A549 (cell line): ENCODE measurements around the gene MRPL4. TPM values are rescaled to one million over a fixed set of nuclear protein-coding genes. Genes with fewer than 3 reads are reported as not detected.

Experiments
- ATAC-seq, 2 experiments: fragments of 200-7000 bp in 1 of 2; fragments of >200 bp in 1 of 2; cut with Nextera tagmentation in 1 of 2; cut with Tn5 transposase in 1 of 2; 3 replicates each; pipeline versions ENCODE4 v1.8.0 to v1.9.1; 2018 to 2020; ENCODE audit warnings: mild to moderate bottlenecking in 1 of 2, moderate library complexity in 1 of 2
- CTCF ChIA-PET: fragments of 300-600 bp; sonication (Branson Sonifier 250); formaldehyde crosslinking; extraction: SDS; loops from one replicate; lab custom pipeline; 2021; ENCODE audit warnings: antibody characterized with exemption, inconsistent platforms; lab: Yijun Ruan, JAX
- POLR2A ChIA-PET: fragments of 350-600 bp; formaldehyde crosslinking; extraction: SDS; loops from one replicate; lab custom pipeline; 2021; ENCODE audit warnings: antibody characterized with exemption, inconsistent platforms; lab: Yijun Ruan, JAX
- DNase-seq, 2 experiments: peaks; one replicate each; pipeline versions ENCODE4 v3.0.0 to v3.0.0-alpha.2; 2011 to 2016; ENCODE audit warnings: low read depth in 1 of 2, low spot score in 1 of 2
- FAIRE-seq: peaks from 2 replicates; lab custom pipeline; 2011; peaks lifted over from hg19 to GRCh38; lab: Jason Lieb, UNC
- H3K27ac ChIP-seq, 2 experiments: fragments of >200 bp; sonication (Bioruptor Twin); formaldehyde crosslinking; 3 replicates each; pipeline ENCODE4 v1.5.1; 2016 to 2017
- H3K4me1 ChIP-seq: fragments of >200 bp; sonication (Bioruptor Twin); formaldehyde crosslinking; 3 replicates; pipeline ENCODE4 v1.6.1; 2016
- H3K4me2 ChIP-seq: fragments of >200 bp; sonication (Bioruptor Twin); formaldehyde crosslinking; 3 replicates; pipeline ENCODE4 v1.6.1; 2016
- H3K4me3 ChIP-seq: fragments of >200 bp; sonication (Bioruptor Twin); formaldehyde crosslinking; 3 replicates; pipeline ENCODE4 v1.5.1; 2016
- H3K9me3 ChIP-seq: fragments of >200 bp; sonication (Bioruptor Twin); formaldehyde crosslinking; 3 replicates; pipeline ENCODE4 v1.6.1; 2016
- ATOH8 ChIP-seq: fragments of 250-450 bp; sonication (Bioruptor Pico); IDR thresholded peaks from 2 replicates; pipeline ENCODE4 v1.5.0; 2020; ENCODE audit warnings: low read depth, mild to moderate bottlenecking, moderate library complexity
- CBX2 ChIP-seq: fragments of 200-600 bp; sonication (generic); IDR thresholded peaks from 2 replicates; pipeline ENCODE4 v1.6.1; 2016; ENCODE audit warnings: low read depth, mild to moderate bottlenecking, borderline replicate concordance
- E2F6 ChIP-seq: IDR thresholded peaks from 2 replicates; pipeline ENCODE4 v1.6.1; 2012; ENCODE audit warnings: low read depth, borderline replicate concordance
- EHF ChIP-seq: fragments of 250-450 bp; sonication (Bioruptor Pico); IDR thresholded peaks from 2 replicates; pipeline ENCODE4 v1.5.0; 2020; ENCODE audit warnings: mild to moderate bottlenecking
- GATA3 ChIP-seq: IDR thresholded peaks from 2 replicates; pipeline ENCODE4 v1.6.1; 2012; ENCODE audit warnings: borderline replicate concordance
- HES2 ChIP-seq: fragments of >200 bp; sonication (Bioruptor Twin); formaldehyde crosslinking; IDR thresholded peaks from 2 replicates; pipeline ENCODE4 v1.6.1; 2016
- HOXB13 ChIP-seq: fragments of 250-450 bp; sonication (Bioruptor Pico); IDR thresholded peaks from 2 replicates; pipeline ENCODE4 v1.5.0; 2020; ENCODE audit warnings: low read depth, mild to moderate bottlenecking, moderate library complexity
- HOXB5 ChIP-seq: fragments of 250-450 bp; sonication (Bioruptor Pico); IDR thresholded peaks from 2 replicates; pipeline ENCODE4 v1.5.0; 2020; ENCODE audit warnings: mild to moderate bottlenecking, moderate library complexity
- MYC ChIP-seq: IDR thresholded peaks from 2 replicates; pipeline ENCODE4 v1.6.1; 2012; ENCODE audit warnings: mild to moderate bottlenecking, inconsistent platforms, low read length, improper control_type of control experiment, borderline replicate concordance
- POLR2A ChIP-seq: IDR thresholded peaks from 2 replicates; pipeline ENCODE4 v1.6.1; 2012; ENCODE audit warnings: mild to moderate bottlenecking, low read length
- RAD21 ChIP-seq, 2 experiments: fragments of >200 bp in 1 of 2; sonication (Bioruptor Twin) in 1 of 2; formaldehyde crosslinking in 1 of 2; IDR thresholded peaks in 1 of 2; conservative IDR thresholded peaks in 1 of 2; 2 replicates in 1 of 2; 3 replicates in 1 of 2; pipeline ENCODE4 v1.6.1; 2012 to 2018; ENCODE audit warnings: inconsistent platforms in 1 of 2
- REST ChIP-seq: fragments of 200-600 bp; sonication (generic); IDR thresholded peaks from 2 replicates; pipeline ENCODE4 v1.6.1; 2016; ENCODE audit warnings: antibody characterized with exemption, mild to moderate bottlenecking, moderate library complexity
- RFX5 ChIP-seq: fragments of 450-650 bp; IDR thresholded peaks from 2 replicates; pipeline ENCODE4 v1.7.1; 2014; ENCODE audit warnings: antibody characterized with exemption, mild to moderate bottlenecking, moderate library complexity
- TP53 ChIP-seq: fragments of 250-450 bp; sonication (Bioruptor Pico); IDR thresholded peaks from 2 replicates; pipeline ENCODE4 v1.5.0; 2021; ENCODE audit warnings: mild to moderate bottlenecking, moderate library complexity
- USF2 ChIP-seq: fragments of 450-650 bp; IDR thresholded peaks from 2 replicates; pipeline ENCODE4 v1.6.1; 2014; ENCODE audit warnings: antibody characterized with exemption
- WGBS: methylation state at CpG from one replicate; pipeline ENCODE4 v1.1.6; 2017; ENCODE audit errors: missing lambda C conversion rate; 5-methylcytosine and 5-hydroxymethylcytosine counted together
- polyA plus RNA-seq, 4 experiments: library from polyadenylated mRNA; depleted of rRNA in 3 of 4; stranded (reverse); fragments of >200 nt; fragmentation: RNase III in 1 of 4; extraction: RNeasy Plus Mini Kit Qiagen cat#74134 plus additional on column Dnase treatment in 1 of 4; gene quantifications; 2 replicates in 3 of 4; 3 replicates in 1 of 4; pipeline ENCODE4 v1.2.3, GENCODE V29; 2011 to 2017
- TF ChIP-seq, protein P1 (sequence below): fragments of >200 bp; sonication (Bioruptor Twin); formaldehyde crosslinking; IDR thresholded peaks from 3 replicates; pipeline ENCODE4 v1.5.1; 2016
- TF ChIP-seq, protein P2 (sequence below): fragments of 150-350 bp; IDR thresholded peaks from 2 replicates; pipeline ENCODE4 v1.6.1; 2014; ENCODE audit warnings: low read depth, mild to moderate bottlenecking, low read length

The MRPL4 gene
- polyA plus RNA-seq, 2 of the 4 experiments (the other 2 are of a cell fraction) = 26.4 to 52.2 TPM

DNA sequence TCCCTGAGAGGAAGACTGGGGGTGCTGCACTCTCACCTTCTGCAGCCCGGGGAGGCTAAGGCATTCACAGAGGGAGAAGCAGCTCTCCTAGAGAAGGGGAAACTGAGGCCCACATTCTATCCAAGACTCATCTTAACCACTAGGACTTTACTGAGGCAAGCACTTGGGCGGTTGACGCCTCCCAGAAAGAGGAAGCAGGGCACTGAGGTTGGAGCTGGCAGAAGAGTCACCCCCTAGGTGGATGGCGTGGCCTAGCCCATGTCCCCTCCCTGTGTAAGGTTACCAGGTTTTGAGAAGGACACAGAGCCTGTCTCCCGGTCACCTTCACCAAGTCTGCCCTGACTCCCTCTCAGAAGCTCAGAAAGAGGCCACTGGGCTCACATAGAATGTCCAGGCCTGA lies 23.6 kb upstream of the MRPL4 start (continued):
- TF ChIP-seq E2F6 (no peak), HOXB13 (no peak), EHF (CRISPR knock-in tag) (no peak)

DNA sequence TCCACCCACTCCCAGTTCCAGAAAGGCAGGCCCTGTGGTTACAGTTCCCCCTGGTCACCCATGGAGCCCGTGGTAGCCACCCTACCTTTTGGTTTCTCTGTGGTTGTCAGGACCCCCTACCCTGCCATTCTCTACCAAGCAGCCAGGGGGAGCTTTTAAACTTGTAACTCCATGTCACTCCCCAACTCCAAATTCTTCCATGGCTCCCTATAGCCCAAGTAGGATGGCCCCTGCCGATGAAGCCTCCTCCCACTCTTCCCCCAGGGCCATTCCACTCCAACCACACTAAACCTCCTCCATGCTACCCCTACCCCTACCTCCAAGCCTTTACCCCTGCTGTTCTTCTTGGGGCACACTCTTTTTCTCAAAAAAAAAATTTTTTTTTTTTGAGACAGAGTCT lies 23.1 kb upstream of the MRPL4 start:
- H3K4me1 ChIP-seq = peaks cover 5% of the 10 kb centered on the region; the same call in 1 of the 3 replicates
- H3K4me2 ChIP-seq = no peak overlapping the region
- DNase-seq (peak; percentile 53 to 59), FAIRE-seq (no peak), ATAC-seq (peak; percentile 22 to 58; a peak in 3 of 6 replicates)
- CTCF ChIA-PET = interaction anchor here (0.6 to 2.3 kb wide), 14 partner anchors 8 to 1648 kb away, joined by 3 to 9 read pairs (median 4); partner anchors contain the start of genes DNMT1 and MRPL4
- WGBS = 41% methylated on average over 2 of the region's 2 CpGs
- POLR2A ChIA-PET = no interaction called here
- H3K9me3 ChIP-seq = no peaks in the 10 kb centered on the region
- H3K4me3 ChIP-seq = no peak overlapping the region
- TF ChIP-seq, protein P1, sequence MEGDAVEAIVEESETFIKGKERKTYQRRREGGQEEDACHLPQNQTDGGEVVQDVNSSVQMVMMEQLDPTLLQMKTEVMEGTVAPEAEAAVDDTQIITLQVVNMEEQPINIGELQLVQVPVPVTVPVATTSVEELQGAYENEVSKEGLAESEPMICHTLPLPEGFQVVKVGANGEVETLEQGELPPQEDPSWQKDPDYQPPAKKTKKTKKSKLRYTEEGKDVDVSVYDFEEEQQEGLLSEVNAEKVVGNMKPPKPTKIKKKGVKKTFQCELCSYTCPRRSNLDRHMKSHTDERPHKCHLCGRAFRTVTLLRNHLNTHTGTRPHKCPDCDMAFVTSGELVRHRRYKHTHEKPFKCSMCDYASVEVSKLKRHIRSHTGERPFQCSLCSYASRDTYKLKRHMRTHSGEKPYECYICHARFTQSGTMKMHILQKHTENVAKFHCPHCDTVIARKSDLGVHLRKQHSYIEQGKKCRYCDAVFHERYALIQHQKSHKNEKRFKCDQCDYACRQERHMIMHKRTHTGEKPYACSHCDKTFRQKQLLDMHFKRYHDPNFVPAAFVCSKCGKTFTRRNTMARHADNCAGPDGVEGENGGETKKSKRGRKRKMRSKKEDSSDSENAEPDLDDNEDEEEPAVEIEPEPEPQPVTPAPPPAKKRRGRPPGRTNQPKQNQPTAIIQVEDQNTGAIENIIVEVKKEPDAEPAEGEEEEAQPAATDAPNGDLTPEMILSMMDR = peak; percentile 25; the same call in 2 of the 3 replicates
- TF ChIP-seq RAD21 (conservative IDR thresholded peaks at IDR 0.05 in 1 of 2, IDR thresholded peaks at IDR 0.05 in 1 of 2) (peak in 1 of 2 experiments; percentile 38; a peak in 2 of 5 replicates), MYC (no peak), ATOH8 (CRISPR knock-in tag) (no peak)
- TF ChIP-seq, all 56 proteins: peak for 2
- H3K27ac ChIP-seq = no peak overlapping the region

DNA sequence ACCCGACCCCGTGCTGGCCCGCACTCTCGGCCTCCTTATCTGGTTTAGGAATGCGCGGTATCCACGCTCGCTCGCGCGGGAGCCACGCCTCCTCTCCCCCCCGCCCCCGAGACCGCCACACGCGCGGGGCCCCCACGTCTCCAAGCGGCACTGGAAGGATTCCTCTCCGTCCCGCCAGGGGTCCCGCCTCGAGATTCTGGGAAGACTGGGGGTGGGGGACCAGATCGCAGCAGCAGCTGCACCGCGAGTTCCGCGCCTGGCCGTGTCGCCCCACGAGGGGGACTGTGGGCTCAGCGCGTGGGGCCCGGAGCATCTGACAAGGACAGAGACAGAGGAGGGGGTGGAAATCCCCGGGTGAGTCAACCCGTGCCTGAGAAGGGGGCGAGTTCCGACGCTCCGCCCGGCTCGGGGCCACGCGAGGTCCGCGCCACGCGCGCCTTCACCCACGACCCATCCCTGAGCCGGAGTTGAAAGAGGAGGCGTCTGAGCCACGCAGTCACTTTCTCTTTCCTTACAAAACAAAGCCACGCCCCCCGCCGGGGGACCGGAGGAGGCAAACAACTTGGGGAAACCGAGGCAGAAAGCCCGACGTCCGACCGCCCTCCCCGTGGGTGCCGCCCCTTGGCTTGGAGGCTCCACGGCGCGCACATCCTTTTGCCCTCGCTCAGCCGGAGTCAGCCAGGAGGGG lies 21.7 kb upstream of the MRPL4 start:
- ChIA-PET POLR2A (no interaction called here), CTCF (interaction anchor here (0.6 to 1.5 kb wide), 2 partner anchors 14 to 39 kb away, joined by 3 read pairs; no protein-coding TSS in a partner anchor)
- DNase-seq (no peak), FAIRE-seq (no peak), ATAC-seq (no peak)
- peak overlapping the region; percentile 85 to 92 for H3K27ac ChIP-seq
- peaks cover 5% of the 10 kb centered on the region; the same call in 1 of the 3 replicates for H3K4me1 ChIP-seq
- WGBS = 0% methylated on average over 5 of the region's 70 CpGs
- peak overlapping the region; percentile 95 for H3K4me3 ChIP-seq
- no peaks in the 10 kb centered on the region for H3K9me3 ChIP-seq
- peak overlapping the region; percentile 99 for H3K4me2 ChIP-seq
- TF ChIP-seq TP53 (CRISPR knock-in tag) = no peak
- no peak for TF ChIP-seq GATA3
- no peak for TF ChIP-seq POLR2A
- TF ChIP-seq, protein P2, sequence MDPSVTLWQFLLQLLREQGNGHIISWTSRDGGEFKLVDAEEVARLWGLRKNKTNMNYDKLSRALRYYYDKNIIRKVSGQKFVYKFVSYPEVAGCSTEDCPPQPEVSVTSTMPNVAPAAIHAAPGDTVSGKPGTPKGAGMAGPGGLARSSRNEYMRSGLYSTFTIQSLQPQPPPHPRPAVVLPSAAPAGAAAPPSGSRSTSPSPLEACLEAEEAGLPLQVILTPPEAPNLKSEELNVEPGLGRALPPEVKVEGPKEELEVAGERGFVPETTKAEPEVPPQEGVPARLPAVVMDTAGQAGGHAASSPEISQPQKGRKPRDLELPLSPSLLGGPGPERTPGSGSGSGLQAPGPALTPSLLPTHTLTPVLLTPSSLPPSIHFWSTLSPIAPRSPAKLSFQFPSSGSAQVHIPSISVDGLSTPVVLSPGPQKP = no peak
- TF ChIP-seq CBX2 = no peak
- no peak for TF ChIP-seq REST
- no peak for TF ChIP-seq RFX5
- no peak for TF ChIP-seq HOXB5 (CRISPR knock-in tag)
- no peak for TF ChIP-seq HES2
- TF ChIP-seq USF2 = no peak
- TF ChIP-seq, all 56 proteins: peak for 0
